Immature natural killer cell (primary cell): Measurements from ENCODE around the gene TMEM115. TPM values are rescaled to one million over a fixed set of nuclear protein-coding genes. Genes with fewer than 3 reads are reported as not detected.

Source experiments
- DNase-seq, 3 donors: peaks; one replicate each; pipeline ENCODE4 v3.0.0; 2022; ENCODE audit warnings: mixed read lengths in 1 of 3
- H3K27ac Mint-ChIP-seq, 6 donors: one replicate each; pipeline ENCODE4 v1.8.0; 2020; ENCODE audit warnings: mixed read lengths in 6 of 6, mild to moderate bottlenecking in 5 of 6, inconsistent platforms in 4 of 6, moderate library complexity in 3 of 6
- H3K27me3 Mint-ChIP-seq, 3 donors: one replicate each; pipeline ENCODE4 v1.8.0; 2020 to 2021; ENCODE audit warnings: low read depth in 3 of 3, mild to moderate bottlenecking in 3 of 3, mixed read lengths in 3 of 3, moderate library complexity in 3 of 3, inconsistent platforms in 1 of 3
- H3K36me3 Mint-ChIP-seq, 3 donors: one replicate each; pipeline ENCODE4 v1.8.0; 2020; ENCODE audit warnings: mixed read lengths in 3 of 3, inconsistent platforms in 2 of 3, mild to moderate bottlenecking in 2 of 3
- H3K4me1 Mint-ChIP-seq, 2 donors: one replicate each; pipeline ENCODE4 v1.8.0; 2020; ENCODE audit warnings: inconsistent platforms in 2 of 2, mild to moderate bottlenecking in 2 of 2, mixed read lengths in 2 of 2, moderate library complexity in 1 of 2
- H3K4me3 Mint-ChIP-seq, 5 donors: one replicate each; pipeline ENCODE4 v1.8.0; 2020; ENCODE audit warnings: mild to moderate bottlenecking in 5 of 5, mixed read lengths in 5 of 5, inconsistent platforms in 3 of 5, moderate library complexity in 3 of 5
- H3K9me3 Mint-ChIP-seq, 6 donors: one replicate each; pipeline ENCODE4 v1.8.0; 2020; ENCODE audit warnings: mild to moderate bottlenecking in 6 of 6, mixed read lengths in 6 of 6, inconsistent platforms in 4 of 6, moderate library complexity in 3 of 6
- polyA plus RNA-seq, 3 donors: library from polyadenylated mRNA; unstranded; fragments of 300-500 nt; fragmentation: Illumina TruSeq; gene quantifications; one replicate each; pipeline ENCODE4 v1.2.3, GENCODE V29; 2021

Gene TMEM115
- polyA plus RNA-seq, 3 donors from 2014 or later = 27.9 to 48.6 (median 36.6) TPM

- peaks cover 65 to 69% of the 10 kb centered on the region in 2 donors for H3K4me1 Mint-ChIP-seq
- peak in 2 of 3 donors; percentile 28 to 34 for DNase-seq
- peaks cover 6 to 21% (median 8%) of the 10 kb centered on the region in 3 donors for H3K36me3 Mint-ChIP-seq
- peaks cover 16 to 36% (median 28%) of the 10 kb centered on the region in 3 donors for H3K27me3 Mint-ChIP-seq
- peak overlapping the region; percentile 75 to 98 (median 90) for H3K4me3 Mint-ChIP-seq
- H3K27ac Mint-ChIP-seq = peak overlapping the region; percentile 84 to 95 (median 92)
- no peaks in the 10 kb centered on the region for H3K9me3 Mint-ChIP-seq
Measured at GRCh38 chr3:50341537-50341936, 17.8 kb downstream of the TMEM115 start.

- Mint-ChIP-seq H3K36me3 (peaks cover 9 to 22% (median 10%) of the 10 kb centered on the region in 3 donors), H3K27me3 (peaks cover 16 to 37% (median 31%) of the 10 kb centered on the region in 3 donors), H3K4me3 (peak within 1 kb of the TSS; percentile 90 to 99 (median 98)), H3K9me3 (no peaks in the 10 kb centered on the region), H3K4me1 (peaks cover 65 to 69% of the 10 kb centered on the region in 2 donors), H3K27ac (peak within 1 kb of the TSS; percentile 93 to 99 (median 97))
- peak; percentile 94 to 95 (median 94) for DNase-seq
Measured at GRCh38 chr3:50340448-50341329, 18.6 kb downstream of the TMEM115 start, which contains the start of gene RASSF1. RASSF1 (minus strand) TSS chr3:50340836; CDS start chr3:50340805, 31 bp downstream.

GRCh38 chr3:50340147-50340447 lies 19.2 kb downstream of the TMEM115 start:
- peak in 1 of 3 donors; percentile 22 for DNase-seq
- Mint-ChIP-seq H3K27me3 (peaks cover 16 to 37% (median 31%) of the 10 kb centered on the region in 3 donors), H3K27ac (peak overlapping the region; percentile 93 to 99 (median 97)), H3K4me1 (peaks cover 63 to 71% of the 10 kb centered on the region in 2 donors), H3K4me3 (peak overlapping the region; percentile 90 to 99 (median 98)), H3K36me3 (peaks cover 9 to 22% (median 10%) of the 10 kb centered on the region in 3 donors), H3K9me3 (no peaks in the 10 kb centered on the region)

GRCh38 chr3:50339485-50340146 lies 19.7 kb downstream of the TMEM115 start:
- Mint-ChIP-seq H3K36me3 (peaks cover 9 to 22% (median 10%) of the 10 kb centered on the region in 3 donors), H3K27ac (peak overlapping the region; percentile 93 to 99 (median 97)), H3K9me3 (no peaks in the 10 kb centered on the region), H3K4me1 (peaks cover 66 to 71% of the 10 kb centered on the region in 2 donors), H3K4me3 (peak overlapping the region; percentile 90 to 99 (median 98)), H3K27me3 (peaks cover 16 to 37% (median 31%) of the 10 kb centered on the region in 3 donors)
- DNase-seq = no peak

- peaks cover 9 to 22% (median 15%) of the 10 kb centered on the region in 3 donors for H3K36me3 Mint-ChIP-seq
- DNase-seq = no peak
- H3K27me3 Mint-ChIP-seq = peaks cover 16 to 38% (median 31%) of the 10 kb centered on the region in 3 donors
- H3K4me3 Mint-ChIP-seq = peak overlapping the region; percentile 90 to 99 (median 98)
- H3K27ac Mint-ChIP-seq = peak overlapping the region; percentile 93 to 99 (median 97)
- peaks cover 69 to 75% of the 10 kb centered on the region in 2 donors for H3K4me1 Mint-ChIP-seq
- no peaks in the 10 kb centered on the region for H3K9me3 Mint-ChIP-seq
Measured at GRCh38 chr3:50338965-50339364, 20.4 kb downstream of the TMEM115 start.

- H3K4me1 Mint-ChIP-seq = peaks cover 70 to 74% of the 10 kb centered on the region in 2 donors
- DNase-seq = peak; percentile 93 to 94 (median 93)
- peak overlapping the region; percentile 93 to 99 (median 97) for H3K27ac Mint-ChIP-seq
- H3K27me3 Mint-ChIP-seq = peaks cover 16 to 38% (median 31%) of the 10 kb centered on the region in 3 donors
- no peaks in the 10 kb centered on the region for H3K9me3 Mint-ChIP-seq
- peaks cover 13 to 22% (median 15%) of the 10 kb centered on the region in 3 donors for H3K36me3 Mint-ChIP-seq
- peak overlapping the region; percentile 90 to 99 (median 98) for H3K4me3 Mint-ChIP-seq
Measured at GRCh38 chr3:50337175-50337861, 22.0 kb downstream of the TMEM115 start.

- no peaks in the 10 kb centered on the region for H3K9me3 Mint-ChIP-seq
- peaks cover 70 to 71% of the 10 kb centered on the region in 2 donors for H3K4me1 Mint-ChIP-seq
- H3K36me3 Mint-ChIP-seq = peaks cover 15 to 22% (median 18%) of the 10 kb centered on the region in 3 donors
- no peak for DNase-seq
- peak overlapping the region; percentile 95 to 99 (median 96) for H3K27ac Mint-ChIP-seq
- H3K4me3 Mint-ChIP-seq = peak overlapping the region; percentile 90 to 99 (median 98)
- H3K27me3 Mint-ChIP-seq = peaks cover 16 to 38% (median 31%) of the 10 kb centered on the region in 3 donors
Measured at GRCh38 chr3:50336452-50337174, 22.7 kb downstream of the TMEM115 start.

- Mint-ChIP-seq H3K27me3 (peaks cover 11 to 23% (median 22%) of the 10 kb centered on the region in 3 donors), H3K9me3 (no peaks in the 10 kb centered on the region), H3K36me3 (peaks cover 15 to 19% (median 16%) of the 10 kb centered on the region in 3 donors), H3K4me1 (peaks cover 65 to 66% of the 10 kb centered on the region in 2 donors), H3K27ac (peak overlapping the region; percentile 93 to 97 (median 95)), H3K4me3 (peak overlapping the region in 4 of 5 donors; percentile 50 to 67 (median 64))
- no peak for DNase-seq
Measured at GRCh38 chr3:50334339-50335075, 24.8 kb downstream of the TMEM115 start.

- peak overlapping the region; percentile 50 to 67 (median 62) for H3K4me3 Mint-ChIP-seq
- peaks cover 7 to 21% (median 17%) of the 10 kb centered on the region in 3 donors for H3K27me3 Mint-ChIP-seq
- H3K27ac Mint-ChIP-seq = peak overlapping the region; percentile 93 to 97 (median 95)
- no peaks in the 10 kb centered on the region for H3K9me3 Mint-ChIP-seq
- peak in 1 of 3 donors; percentile 27 for DNase-seq
- peaks cover 11 to 18% (median 11%) of the 10 kb centered on the region in 3 donors for H3K36me3 Mint-ChIP-seq
- H3K4me1 Mint-ChIP-seq = peaks cover 61 to 62% of the 10 kb centered on the region in 2 donors
Measured at GRCh38 chr3:50333744-50334328, 25.5 kb downstream of the TMEM115 start.

- Mint-ChIP-seq H3K4me3 (no peak overlapping the region), H3K27me3 (peaks cover 0 to 10% (median 4%) of the 10 kb centered on the region in 3 donors), H3K36me3 (peaks cover 1 to 15% (median 5%) of the 10 kb centered on the region in 3 donors), H3K9me3 (no peaks in the 10 kb centered on the region), H3K4me1 (peaks cover 65 to 66% of the 10 kb centered on the region in 2 donors), H3K27ac (peak overlapping the region in 5 of 6 donors; percentile 32 to 95 (median 73))
- DNase-seq = no peak
Measured at GRCh38 chr3:50331364-50331907, 27.9 kb downstream of the TMEM115 start.

- Mint-ChIP-seq H3K27ac (peak overlapping the region in 4 of 6 donors; percentile 55 to 73 (median 66)), H3K9me3 (no peaks in the 10 kb centered on the region), H3K4me3 (no peak overlapping the region), H3K27me3 (peaks cover 0 to 9% (median 2%) of the 10 kb centered on the region in 3 donors), H3K36me3 (peaks cover 0 to 13% (median 4%) of the 10 kb centered on the region in 3 donors), H3K4me1 (peaks cover 55 to 57% of the 10 kb centered on the region in 2 donors)
- DNase-seq = no peak
Measured at GRCh38 chr3:50330330-50330729, 29.0 kb downstream of the TMEM115 start.
